PC-3 (cell line): ENCODE measurements around the gene CCT3.

Experiments used
- CTCF ChIP-seq: fragments of 300-600 bp; sonication (generic); conservative IDR thresholded peaks from 2 replicates; pipeline ENCODE4 v1.5.1; 2017; ENCODE audit warnings: antibody characterized with exemption, low read depth, mild to moderate bottlenecking, low read length
- EZH2 ChIP-seq: fragments of 300-600 bp; sonication (generic); IDR thresholded peaks from one replicate; pipeline ENCODE4 v1.6.1; 2017; ENCODE audit warnings: antibody characterized with exemption, mild to moderate bottlenecking, low read length; ENCODE audit not compliant: unreplicated experiment

- TF ChIP-seq CTCF = no peak
- TF ChIP-seq EZH2 = no peak
These were observed 55.4 kb downstream of the CCT3 start, which contains the start of gene SMG5 for GRCh38 chr1:156282479-156283222.
